GM12873 (cell line): ENCODE measurements around the gene PVR.

Experiments used
- CTCF ChIP-seq: IDR thresholded peaks from 2 replicates; pipeline ENCODE4 v1.5.1; 2012; ENCODE audit warnings: low read depth, mild to moderate bottlenecking, moderate library complexity, low read length, control low read depth; ENCODE audit not compliant: insufficient read depth; ENCODE audit errors: missing control alignments

The PVR gene

GRCh38 chr19:44712864-44713515, 69.3 kb downstream of the PVR start:
- no peak for TF ChIP-seq CTCF
